GM11168 (cell line): ENCODE results near the gene FRMPD4.
"Not testable (repeated sequence)": the region's sequence is repeated elsewhere in the genome, so short reads cannot be mapped to it uniquely, and the experiment has no call there.

Source experiments
- in situ Hi-C: fragments of 300-500 bp; cut with MboI; formaldehyde crosslinking; loops from one replicate; pipeline ENCODE4 v1.12.0; 2022; ENCODE audit warnings: low sequenced_read_pairs; ENCODE audit not compliant: unreplicated experiment

FRMPD4 gene

DNA sequence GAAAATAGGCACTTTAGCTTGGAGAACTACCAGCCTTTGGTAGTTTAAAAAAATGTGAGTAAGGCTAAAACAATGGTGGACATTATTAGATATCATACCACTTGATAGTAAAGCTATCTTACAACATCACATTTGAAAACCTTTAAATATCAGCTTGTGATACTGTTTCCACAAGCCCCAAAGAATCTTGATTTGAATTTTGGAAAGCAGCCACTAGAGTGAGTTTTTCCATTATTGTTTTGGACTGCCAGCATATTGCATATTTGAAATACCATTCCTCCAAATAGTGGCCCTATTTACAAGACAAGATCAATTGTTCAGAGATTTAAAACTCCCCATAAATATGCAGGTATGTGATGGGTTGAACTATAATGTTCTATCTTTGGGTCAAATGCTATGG is 349.9 kb downstream of the FRMPD4 start:
- in situ Hi-C loops, result no loop called here

DNA sequence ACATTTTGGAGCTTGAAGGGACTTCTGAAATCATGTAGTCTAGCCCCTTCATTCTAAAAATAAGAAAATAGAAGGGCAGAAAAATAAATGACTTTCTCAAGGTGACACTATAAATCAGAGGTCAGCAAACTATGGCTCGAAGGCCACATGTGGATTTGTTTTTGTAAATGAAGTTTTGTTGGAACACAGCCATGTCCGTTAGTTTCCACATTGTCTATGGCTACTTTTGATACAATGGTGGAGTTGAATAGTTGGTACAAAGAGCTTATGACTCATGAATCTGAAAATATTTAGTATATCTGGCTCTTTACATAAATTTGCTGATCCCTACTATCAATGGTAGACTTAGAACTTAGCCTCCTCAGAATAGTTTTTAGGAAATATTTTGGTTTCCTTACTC is 350.5 kb downstream of the FRMPD4 start:
- in situ Hi-C loops, result no loop called here

DNA sequence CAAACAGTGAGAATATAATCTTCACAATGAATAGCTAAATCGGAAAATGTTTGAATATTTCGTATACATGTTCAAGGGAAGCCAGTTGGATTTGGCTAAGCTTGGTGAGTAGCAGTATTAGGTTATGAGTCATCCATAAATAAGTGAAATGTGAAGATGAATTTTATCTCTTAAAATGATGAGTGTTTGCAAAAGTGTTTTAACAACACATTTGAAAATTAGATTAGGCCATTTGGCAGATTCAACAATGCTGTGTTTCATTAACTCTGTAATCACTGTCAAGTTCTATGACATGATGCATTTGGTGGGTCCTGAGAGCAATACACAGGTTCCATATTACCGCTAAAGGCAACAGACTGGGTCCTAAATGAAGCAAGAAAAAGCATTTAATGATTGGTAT is 351.1 kb downstream of the FRMPD4 start:
- in situ Hi-C loops, result no loop called here

DNA sequence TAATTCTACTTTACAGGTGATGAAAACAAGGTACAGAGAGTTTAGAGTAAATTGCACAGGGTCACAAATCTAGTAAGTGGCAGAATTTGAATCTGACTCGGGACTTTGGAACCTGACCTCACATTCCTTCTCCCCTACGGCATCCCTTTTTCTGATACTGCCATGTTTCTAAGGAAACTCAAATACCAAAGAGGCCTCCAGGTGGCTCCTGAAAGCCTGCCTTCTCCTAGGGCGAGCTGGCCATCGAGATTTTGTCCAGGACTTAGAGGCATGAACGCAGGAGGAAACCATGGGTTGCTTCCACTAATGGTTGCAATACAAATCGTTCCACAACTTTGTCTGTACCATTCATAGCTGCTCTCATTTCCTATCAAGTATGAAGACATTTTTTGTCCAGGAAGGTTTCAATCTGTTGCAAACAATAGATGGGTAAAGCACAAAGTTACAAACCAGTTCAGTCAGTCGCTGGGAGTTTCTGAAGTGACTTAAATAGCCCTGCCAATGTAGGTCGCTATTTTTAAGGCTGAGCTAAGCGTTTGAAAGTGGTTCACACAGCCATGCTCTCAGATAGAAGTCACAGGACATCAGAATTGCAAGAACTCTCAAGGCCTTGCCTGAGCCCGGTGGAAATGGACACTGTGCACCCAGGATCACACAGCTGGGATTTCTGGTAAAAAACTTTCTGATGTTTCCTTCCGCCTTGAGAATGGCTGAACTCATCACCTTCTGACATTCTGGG is 356.3 kb downstream of the FRMPD4 start:
- in situ Hi-C loops, result no loop called here

DNA sequence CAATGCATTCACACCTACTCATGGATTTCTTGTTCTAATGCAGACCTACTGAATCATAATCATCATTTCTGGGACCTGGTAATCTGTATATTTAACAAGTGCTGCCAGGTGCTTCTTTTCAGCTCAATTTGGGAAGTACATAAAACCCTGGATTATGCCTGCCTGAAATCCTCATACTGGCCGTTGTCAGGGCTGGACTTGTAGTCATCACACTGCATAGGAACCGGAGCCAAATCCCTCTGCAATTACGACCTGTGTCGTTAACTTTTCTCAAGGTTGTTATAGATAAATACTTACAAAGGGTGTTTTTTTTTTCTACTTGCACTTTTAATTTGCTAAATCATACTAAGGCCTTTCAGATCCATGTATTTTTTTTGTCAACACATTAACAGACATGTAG is 358.1 kb downstream of the FRMPD4 start:
- in situ Hi-C loops, result no loop called here

DNA sequence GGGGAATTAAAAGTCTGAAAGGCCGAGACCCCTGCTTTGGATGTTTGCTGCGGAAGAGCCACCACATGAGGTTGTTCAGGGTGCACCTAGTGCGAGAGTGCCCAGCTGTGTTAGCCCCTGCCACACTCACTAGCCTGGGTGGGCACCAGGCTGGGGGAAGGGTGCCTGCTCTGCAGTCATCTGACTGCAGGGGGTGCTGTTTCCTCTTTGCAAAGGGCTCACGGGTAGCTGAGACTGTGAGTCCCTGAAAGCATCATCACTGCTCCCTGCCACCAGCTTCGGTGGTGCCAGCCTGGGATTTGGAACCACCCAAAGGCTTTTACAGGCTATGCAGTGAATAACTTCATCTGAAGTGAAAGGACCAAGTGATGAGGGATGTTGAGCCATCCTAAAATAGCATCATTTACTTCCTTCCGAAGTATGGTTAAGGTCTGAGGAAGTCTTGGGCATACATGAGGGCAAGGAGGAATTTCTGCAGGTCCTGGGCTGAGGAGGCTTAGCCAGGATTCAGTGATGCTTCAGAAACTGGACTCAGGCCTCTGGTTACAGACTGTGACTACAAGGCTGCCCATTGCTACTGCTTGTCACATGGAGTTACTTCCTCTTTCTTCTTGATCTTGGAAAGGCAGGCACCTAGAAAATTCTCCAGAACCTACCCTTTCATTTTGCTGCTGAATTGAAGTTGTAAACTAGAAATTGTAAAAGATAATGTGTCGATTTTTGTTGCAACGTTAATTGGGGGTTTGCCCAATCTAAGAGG is 359.7 kb downstream of the FRMPD4 start:
- in situ Hi-C loops, result no loop called here

DNA sequence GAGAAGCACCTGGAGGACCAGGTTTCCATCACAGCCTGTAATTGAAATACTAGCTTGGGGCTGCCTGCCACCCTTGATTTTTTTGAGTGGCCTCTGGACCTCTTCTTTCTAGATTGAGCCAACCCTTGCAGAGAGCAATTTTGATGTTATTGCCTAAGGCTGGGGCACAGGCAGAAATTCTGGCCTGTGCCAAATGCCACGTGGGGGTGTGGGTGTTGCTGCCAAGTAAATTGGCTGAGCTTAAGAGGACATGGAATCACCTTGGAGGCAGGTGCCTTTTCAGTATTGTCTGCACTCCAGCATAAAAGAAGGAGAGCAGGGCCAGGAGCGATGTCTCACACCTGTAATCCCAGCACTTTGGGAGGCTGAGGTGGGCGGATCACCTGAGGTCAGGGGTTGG is 366.9 kb downstream of the FRMPD4 start:
- in situ Hi-C loops, result no loop called here

DNA sequence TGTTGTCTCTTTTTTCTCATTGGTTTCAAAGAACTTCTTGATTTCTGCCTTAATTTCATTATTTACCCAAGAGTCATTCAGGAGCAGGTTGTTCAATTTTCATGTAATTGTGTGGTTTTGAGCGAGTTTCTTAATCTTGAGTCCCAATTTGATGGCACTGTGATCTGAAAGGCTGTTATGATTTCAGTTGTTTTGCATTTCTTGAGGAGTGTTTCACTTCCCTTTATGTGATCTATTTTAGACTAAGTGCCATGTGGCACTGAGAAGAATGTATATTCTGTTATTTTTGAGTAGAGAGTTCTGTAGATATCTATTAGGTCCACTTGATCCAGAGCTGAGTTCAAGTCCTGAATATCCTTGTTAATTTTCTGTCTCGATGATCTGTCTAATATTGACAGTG is 377.1 kb downstream of the FRMPD4 start:
- in situ Hi-C loops, result not testable (repeated sequence)

DNA sequence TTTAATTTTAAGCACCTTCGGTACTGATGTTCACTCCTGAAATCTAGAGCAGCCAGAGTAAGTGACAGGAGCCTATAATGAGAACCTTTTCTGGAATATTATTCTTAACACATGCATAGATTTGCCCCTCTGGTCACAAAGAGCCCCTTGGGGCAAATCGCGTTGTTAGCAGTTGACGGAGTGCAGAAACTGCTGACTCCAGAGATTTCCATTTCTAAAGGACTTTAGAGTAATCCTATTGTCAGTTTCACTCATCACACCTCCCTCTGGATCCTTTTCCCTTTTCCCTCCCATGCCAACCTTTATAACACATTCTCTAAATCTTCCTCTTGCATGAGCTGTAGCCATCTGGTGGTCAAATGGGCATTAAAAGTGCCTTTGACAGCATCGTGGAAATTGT is 388.0 kb downstream of the FRMPD4 start:
- in situ Hi-C loops, result no loop called here

DNA sequence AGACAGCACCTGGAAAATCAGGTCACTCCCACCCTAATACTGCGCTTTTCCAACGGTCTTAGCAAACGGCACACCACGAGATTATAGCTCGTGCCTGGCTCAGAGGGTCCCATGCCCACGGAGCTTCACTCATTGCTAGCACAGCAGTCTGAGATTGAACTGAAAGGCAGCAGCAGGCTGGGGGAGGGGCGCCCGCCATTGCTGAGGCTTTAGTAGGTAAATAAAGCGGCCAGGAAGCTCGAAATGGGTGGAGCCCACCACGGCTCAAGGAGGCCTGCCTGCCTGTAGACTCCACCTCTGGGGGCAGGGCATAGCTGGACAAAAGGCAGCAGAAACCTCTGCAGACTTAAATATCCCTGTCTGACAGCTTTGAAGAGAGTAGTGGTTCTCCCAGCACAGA is 399.8 kb downstream of the FRMPD4 start:
- in situ Hi-C loops, result not testable (repeated sequence)

DNA sequence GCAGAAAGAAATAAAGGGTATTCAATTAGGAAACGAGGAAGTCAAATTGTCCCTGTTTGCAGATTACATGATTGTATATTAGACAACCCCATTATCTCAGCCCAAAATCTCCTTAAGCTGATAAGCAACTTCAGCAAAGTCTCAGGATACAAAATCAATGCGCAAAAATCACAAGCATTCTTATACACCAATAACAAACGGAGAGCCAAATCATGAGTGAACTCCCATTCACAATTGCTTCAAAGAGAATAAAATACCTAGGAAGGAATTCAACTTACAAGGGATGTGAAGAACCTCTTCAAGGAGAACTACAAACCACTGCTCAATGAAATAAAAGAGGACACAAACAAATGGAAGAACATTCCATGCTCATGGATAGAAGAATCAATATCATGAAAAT is 404.0 kb downstream of the FRMPD4 start:
- in situ Hi-C loops, result not testable (repeated sequence)

DNA sequence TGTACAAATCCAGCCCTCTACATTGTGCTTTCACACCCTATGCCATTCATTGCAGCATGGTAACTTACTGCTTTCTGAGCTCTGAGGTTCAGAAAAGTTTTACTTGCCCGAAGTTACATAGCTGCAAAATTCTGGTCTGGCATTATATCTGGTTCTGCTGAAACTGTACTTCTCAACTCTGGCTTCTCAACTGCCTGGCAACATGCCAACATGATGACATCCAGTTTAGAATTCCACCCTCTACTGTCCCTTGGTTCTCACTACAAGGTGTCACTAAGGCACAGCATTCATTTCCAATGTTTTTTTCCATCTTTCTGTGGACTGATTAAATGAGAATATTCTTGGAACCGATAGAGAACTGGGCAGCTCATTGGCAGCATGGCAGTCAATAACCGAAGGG is 410.1 kb downstream of the FRMPD4 start:
- in situ Hi-C loops, result no loop called here

DNA sequence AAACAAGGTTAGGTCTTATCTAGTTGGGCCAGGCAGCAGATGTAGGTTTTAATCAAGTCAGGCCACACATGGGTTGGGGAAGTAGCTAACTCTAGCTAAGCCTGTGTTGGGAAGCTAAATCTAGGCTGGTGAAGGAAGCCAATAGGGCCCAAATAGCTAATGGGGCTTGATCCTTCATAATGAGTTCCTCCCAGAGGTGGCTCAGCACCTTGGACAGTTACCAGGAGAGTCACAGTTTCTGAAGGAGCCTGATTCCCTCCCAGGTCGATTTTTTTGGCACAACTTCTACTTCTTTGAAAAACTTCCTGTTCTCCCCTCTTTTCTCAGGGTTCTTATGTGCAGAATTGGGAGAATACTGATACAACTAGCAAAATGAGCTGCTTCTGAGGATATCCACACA is 410.5 kb downstream of the FRMPD4 start:
- in situ Hi-C loops, result no loop called here

DNA sequence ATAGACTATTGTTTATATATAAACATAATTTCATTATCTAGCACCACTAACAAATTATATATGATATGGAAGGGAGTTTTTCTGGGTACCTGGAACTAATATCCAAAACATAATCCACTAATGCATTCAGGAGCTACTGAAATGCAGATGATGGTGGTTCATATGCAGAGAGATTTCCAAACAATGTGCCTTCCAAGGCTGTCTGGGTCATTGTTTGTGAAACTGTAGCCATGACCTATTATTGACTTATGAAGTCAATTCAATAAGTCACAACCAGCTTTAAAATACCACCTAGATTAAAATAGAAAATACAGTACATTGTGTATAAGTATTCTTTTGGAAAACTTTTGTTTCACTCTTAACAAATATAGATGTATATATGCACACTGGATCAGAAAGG is 415.9 kb downstream of the FRMPD4 start:
- in situ Hi-C loops, result no loop called here

DNA sequence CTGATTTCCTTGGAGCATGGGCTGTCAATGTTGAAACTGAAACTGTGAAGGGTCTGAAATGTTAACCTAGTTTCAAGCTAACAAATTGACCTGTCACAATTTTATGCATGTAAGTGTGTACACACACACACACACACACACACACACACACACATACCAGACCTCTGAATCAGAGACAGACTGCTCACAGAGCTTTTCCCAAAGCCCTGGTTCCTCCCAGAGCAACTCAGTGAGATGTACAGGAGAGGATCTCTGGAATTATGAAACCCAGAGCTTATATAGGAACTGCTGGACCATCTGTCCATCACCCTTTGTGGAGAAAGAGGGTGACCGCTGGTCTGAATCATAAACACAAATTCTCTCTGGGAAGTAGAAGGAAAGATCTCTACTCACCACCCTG is 424.8 kb downstream of the FRMPD4 start:
- in situ Hi-C loops, result no loop called here

DNA sequence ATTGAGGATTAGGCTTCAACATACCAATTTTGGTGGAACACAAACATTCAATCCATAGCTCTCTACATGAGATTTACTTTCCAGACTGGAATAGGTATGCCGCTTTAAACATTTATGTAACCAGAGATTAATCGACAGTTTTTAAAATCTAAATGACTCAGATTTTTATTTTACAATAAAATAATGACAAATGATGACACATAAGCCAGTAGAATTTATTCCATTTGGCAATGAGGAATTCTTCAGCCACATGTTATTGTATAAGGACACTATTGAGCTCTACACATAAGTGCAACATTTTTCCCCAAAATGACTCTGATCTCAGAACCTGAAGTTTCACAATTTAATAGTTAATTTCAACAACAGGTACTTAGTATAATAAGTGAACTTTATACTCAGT is 425.9 kb downstream of the FRMPD4 start:
- in situ Hi-C loops, result no loop called here

DNA sequence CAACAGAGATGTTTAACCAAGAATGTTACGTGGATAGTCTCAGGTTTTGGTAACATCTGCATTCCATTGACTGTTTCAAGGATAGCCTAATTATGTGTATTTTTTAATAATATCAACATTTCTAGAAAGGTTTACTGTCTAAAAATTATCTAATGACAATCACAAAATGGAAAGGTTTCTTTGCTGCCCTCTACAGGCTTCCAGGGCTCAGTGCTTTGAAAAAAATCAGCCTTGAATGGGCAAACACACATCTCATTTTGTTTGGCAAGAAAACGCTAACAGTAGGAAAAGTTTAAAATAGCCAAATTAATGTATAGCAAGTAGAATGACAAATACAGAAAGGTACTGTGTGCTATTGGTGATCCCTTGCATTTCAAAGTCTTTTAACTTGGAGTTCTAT is 429.6 kb downstream of the FRMPD4 start:
- in situ Hi-C loops, result no loop called here

DNA sequence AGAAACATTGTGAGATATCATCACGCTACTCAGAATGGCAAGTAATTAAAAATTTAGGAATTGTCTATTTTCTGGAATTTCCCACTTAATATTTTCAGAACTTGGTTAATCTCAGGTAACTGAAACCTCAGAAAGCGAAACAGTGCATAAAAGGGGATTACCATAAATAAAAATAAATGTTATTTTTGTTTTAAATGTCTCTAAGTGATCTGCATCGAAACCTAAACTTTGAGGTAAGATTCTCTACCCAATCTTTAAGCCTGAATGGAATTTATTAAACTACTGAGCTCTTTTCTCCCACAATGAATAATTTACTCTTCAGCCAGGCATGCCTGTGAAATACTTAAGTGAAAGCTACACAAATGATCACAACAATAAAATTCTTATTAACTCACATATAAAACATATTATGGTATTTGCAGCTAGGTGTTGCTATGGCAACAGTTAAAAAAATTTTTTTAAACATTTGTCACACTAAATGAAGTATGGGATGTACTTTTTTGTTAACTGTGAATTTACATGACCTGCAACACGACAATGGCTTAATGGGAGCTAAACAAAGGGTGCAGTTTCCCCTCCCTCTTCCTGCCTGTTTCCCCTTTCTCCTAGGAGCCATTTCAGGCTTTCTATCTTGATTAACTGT is 432.7 kb downstream of the FRMPD4 start:
- in situ Hi-C loops, result loop anchor here (10.0 kb wide), 1 partner anchor 94 kb away; no protein-coding TSS in a partner anchor

DNA sequence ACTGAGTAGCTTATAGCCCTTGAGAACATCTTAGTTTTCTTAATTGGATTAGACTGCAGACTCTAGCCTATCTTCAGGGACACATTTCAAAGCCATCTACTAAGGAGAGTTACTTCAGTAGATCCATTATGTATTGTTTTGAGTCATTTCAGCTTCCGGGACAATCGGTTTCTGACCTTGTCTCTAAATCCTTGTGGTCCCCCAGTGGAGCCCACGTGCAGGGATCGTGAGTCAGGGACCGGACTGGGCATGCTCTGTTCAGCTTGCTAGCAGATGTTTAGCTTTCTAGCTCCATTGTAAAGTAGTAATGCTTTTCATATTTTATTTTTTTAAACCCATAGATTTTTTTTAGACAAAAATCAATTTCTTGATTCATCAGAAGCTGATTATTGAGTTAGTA is 441.0 kb downstream of the FRMPD4 start:
- in situ Hi-C loops, result loop anchor here (10.0 kb wide), 1 partner anchor 85 kb away; no protein-coding TSS in a partner anchor

DNA sequence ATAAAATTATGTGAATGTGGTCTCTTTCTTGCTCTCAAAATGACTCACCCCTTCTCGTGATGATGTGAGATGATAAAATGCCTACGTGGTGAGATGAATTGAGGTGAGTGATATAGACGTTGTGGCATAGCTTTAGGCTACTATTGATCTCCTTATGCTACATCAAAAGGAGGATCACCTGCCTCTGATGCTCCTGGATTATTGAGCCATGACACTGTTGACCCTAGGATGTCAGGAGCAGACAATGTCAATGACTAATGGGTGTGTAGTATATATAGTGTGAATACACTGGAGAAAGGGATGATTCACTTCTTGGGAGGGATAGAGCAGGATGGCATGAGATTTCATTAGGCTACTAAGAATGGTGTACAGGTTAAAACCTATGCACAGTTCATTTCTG is 442.3 kb downstream of the FRMPD4 start:
- in situ Hi-C loops, result no loop called here

DNA sequence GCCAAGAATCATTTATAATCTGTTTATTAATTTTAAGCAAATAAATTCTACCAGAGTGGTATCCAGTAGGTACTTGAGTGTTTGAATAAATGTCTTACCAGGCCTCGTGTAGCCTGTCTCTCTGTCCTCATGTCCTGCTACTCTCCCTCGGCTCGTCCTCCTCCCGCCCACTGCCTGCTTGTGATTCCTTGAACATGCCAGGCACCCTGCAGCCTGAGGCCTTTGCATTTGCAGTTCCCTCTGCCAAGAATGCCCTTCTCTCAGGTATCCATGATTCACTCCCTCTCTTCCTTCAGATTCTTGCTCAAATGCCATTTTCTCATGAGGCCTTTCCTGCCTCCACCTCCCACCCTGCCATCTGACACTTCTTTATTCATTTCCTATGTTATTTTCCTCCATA is 443.3 kb downstream of the FRMPD4 start:
- in situ Hi-C loops, result no loop called here
